ENCODE measurements around the gene POFUT2.

Gene POFUT2

DNA sequence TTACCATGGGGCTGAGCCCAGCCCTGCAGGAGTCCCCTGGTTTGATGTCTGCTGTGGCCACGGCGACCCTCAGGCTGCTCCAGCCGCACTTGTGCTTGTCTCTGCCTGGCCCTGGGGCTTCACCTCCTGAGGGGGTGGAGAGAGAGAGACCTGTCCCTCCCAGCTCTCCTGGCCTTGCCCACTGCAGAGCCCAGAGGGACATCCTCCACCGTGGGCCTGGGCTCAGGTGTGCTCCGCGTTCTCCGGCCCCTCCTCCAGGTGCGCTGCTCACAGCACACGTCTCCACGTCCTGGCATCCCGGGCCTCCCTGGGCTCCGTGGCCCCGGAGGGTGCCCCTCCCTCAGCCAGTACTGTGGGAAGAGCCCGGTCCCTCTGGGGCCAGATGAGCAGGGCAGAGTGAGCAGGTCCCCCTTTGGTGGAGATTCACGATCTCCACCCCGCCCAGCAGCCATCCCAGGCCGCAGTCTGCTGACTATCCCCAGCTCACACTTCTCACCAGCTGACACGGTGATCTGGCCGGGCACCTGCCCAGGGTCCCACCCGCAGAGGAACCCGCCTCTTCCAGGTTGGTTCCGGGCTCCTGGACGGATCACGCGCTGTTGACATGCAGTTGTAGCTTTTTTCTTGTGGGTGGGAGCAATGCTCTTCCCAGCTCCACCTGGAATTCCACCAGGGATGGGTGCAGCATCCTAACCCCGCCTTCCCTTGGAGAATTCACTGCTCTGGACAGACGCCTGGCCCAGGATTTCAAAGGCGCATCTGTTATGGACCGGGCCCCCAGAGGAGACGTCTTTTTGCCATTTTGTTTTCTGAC, 41.8 kb upstream of the POFUT2 start:
- TF ChIP-seq FOXP2 (optimal IDR thresholded peaks at IDR 0.05; ENCODE audit: borderline replicate concordance, extremely low read depth, extremely low read length, insufficient read depth) (no peak), TAF1 (IDR thresholded peaks at IDR 0.05; ENCODE audit: borderline replicate concordance, insufficient read depth, low read length) (no peak), REST (IDR thresholded peaks at IDR 0.05; ENCODE audit: insufficient read depth in 1 of 2, low read depth in 2 of 2, low read length in 2 of 2) (no peak), POLR2AphosphoS5 (IDR thresholded peaks at IDR 0.05; ENCODE audit: low read depth, low read length) (no peak), SIN3A (IDR thresholded peaks at IDR 0.05; ENCODE audit: borderline replicate concordance, insufficient read depth, low read length) (no peak)

GRCh38 chr21:45328198-45329091, 40.8 kb upstream of the POFUT2 start:
- no peak for TF ChIP-seq REST (IDR thresholded peaks at IDR 0.05; ENCODE audit: insufficient read depth in 1 of 2, low read depth in 2 of 2, low read length in 2 of 2)
- TF ChIP-seq POLR2AphosphoS5 (IDR thresholded peaks at IDR 0.05; ENCODE audit: low read depth, low read length), result no peak
- TF ChIP-seq TAF1 (IDR thresholded peaks at IDR 0.05; ENCODE audit: borderline replicate concordance, insufficient read depth, low read length), result no peak
- no peak for TF ChIP-seq FOXP2 (optimal IDR thresholded peaks at IDR 0.05; ENCODE audit: borderline replicate concordance, extremely low read depth, extremely low read length, insufficient read depth)
- no peak for TF ChIP-seq SIN3A (IDR thresholded peaks at IDR 0.05; ENCODE audit: borderline replicate concordance, insufficient read depth, low read length)

DNA sequence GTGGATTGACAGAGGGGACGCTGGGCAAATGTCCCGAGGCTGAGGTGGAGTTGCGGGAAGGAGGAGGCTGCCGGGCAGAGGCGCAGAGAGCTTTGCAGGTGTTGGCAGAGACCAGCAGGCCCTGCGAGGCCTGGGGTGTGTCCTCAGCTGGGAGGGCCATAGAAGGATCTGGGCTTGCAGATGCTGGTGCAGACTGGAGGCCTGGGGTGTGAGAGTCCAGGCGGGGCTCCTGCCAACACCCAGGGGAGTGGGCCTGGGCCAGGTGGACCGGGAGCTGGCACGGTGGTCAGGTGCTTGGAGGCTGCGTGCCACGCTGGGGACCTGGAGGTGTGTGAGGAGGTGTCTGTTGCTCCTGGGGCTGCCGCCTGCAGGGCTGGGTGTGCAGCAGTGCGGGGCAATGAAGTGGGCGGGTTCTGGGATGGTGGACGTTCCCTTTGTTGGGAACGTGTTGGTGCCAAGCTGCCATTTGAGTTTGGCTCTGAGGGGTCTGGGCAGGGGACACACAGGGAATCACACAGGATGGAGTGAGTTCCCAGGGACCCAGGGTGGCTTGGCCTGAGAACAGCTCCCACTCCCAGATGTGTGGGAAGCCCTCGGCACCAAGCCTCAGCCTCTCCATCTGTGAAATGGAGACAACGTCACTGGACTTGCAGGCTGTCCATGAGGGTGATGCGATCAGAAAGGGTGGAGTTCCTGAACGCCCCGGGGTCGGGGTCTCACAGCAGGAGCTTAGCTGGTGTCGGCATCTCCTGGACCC, 39.9 kb upstream of the POFUT2 start:
- TF ChIP-seq TAF1 (IDR thresholded peaks at IDR 0.05; ENCODE audit: borderline replicate concordance, insufficient read depth, low read length) (no peak), FOXP2 (optimal IDR thresholded peaks at IDR 0.05; ENCODE audit: borderline replicate concordance, extremely low read depth, extremely low read length, insufficient read depth) (no peak), SIN3A (IDR thresholded peaks at IDR 0.05; ENCODE audit: borderline replicate concordance, insufficient read depth, low read length) (no peak)

GRCh38 chr21:45326891-45327440, 39.3 kb upstream of the POFUT2 start:
- TF ChIP-seq POLR2AphosphoS5 (IDR thresholded peaks at IDR 0.05; ENCODE audit: low read depth, low read length), result no peak

GRCh38 chr21:45326169-45326851, 38.6 kb upstream of the POFUT2 start:
- TF ChIP-seq POLR2AphosphoS5 (IDR thresholded peaks at IDR 0.05; ENCODE audit: low read depth, low read length), result no peak
- TF ChIP-seq TAF1 (IDR thresholded peaks at IDR 0.05; ENCODE audit: borderline replicate concordance, insufficient read depth, low read length), result no peak
- no peak for TF ChIP-seq REST (IDR thresholded peaks at IDR 0.05; ENCODE audit: insufficient read depth in 1 of 2, low read depth in 2 of 2, low read length in 2 of 2)
- TF ChIP-seq FOXP2 (optimal IDR thresholded peaks at IDR 0.05; ENCODE audit: borderline replicate concordance, extremely low read depth, extremely low read length, insufficient read depth), result no peak
- TF ChIP-seq SIN3A (IDR thresholded peaks at IDR 0.05; ENCODE audit: borderline replicate concordance, insufficient read depth, low read length), result no peak

Data from PFSK-1 (cell line).